HG03196 (cell line): ENCODE data around the gene RTN4IP1.

Experiments
- ATAC-seq: cut with Tn5 transposase; IDR thresholded peaks from one replicate; pipeline ENCODE4 v1.9.1; 2021; ENCODE audit not compliant: unreplicated experiment

Gene RTN4IP1, protein sequence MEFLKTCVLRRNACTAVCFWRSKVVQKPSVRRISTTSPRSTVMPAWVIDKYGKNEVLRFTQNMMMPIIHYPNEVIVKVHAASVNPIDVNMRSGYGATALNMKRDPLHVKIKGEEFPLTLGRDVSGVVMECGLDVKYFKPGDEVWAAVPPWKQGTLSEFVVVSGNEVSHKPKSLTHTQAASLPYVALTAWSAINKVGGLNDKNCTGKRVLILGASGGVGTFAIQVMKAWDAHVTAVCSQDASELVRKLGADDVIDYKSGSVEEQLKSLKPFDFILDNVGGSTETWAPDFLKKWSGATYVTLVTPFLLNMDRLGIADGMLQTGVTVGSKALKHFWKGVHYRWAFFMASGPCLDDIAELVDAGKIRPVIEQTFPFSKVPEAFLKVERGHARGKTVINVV

DNA sequence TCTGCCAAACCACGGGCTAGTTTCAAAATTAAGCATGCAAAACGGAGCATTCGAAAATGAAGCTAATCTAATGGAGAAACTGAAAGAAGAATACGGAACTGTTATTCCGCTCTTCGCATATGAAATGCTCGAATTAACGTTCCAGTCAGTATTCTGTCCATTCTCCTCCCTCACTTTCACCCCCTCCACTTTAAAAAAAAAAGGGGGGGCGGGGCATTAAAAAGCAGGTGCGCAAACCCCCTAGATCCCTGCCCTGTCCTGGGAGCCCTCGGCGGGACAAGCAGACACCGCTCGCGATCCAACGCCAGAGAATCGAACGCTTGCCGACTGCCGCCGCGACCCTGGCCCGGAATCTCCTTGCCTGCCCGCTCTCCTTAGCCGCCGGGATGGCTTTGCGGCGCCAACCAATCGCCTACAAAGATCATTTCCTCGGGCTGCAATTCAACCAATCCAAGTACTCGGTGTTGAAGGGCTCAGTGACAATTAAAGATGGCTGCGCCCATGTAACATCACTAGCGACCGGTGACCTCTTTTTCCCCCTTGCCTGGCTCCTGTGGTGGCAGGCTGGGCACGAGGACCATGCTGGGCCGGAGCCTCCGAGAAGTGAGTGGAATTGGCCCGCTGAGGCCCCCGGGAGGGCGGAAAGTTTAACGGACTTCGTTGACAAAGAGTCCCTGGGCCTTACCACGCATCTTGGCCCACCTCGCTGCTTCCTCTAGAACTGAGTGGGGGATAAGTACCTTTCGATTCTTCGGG, at the start of gene RTN4IP1, which contains the start of gene QRSL1:
Gene RTN4IP1, minus strand, starts transcription at position 396 of the 756 bp plus-strand sequence. CDS start 477 bp downstream, outside the sequence.
Gene QRSL1, plus strand, starts transcription at position 476 of the 756 bp plus-strand sequence. Its CDS starts 104 bp downstream, at position 580.
- ATAC-seq: peak; percentile 81

DNA sequence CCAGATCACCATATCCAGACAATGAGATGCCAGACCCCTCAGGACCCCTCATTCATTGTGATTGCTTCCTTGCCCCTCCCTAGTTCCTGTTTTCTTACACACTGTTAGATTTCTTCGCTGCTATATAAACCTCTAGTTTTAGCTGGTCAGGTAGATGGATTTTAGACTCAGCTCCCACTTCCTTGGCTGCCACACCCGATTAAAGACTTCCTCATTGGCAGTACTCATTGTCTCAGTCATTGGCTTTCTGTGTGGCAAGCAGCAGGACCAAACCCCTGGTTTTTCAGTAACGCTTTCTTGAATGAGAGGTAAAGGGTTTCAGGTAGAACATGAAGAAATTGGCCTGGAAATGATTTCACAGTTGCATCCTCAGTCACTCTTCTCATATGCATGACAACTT, 48.0 kb upstream of the RTN4IP1 start:
- no peak for ATAC-seq

DNA sequence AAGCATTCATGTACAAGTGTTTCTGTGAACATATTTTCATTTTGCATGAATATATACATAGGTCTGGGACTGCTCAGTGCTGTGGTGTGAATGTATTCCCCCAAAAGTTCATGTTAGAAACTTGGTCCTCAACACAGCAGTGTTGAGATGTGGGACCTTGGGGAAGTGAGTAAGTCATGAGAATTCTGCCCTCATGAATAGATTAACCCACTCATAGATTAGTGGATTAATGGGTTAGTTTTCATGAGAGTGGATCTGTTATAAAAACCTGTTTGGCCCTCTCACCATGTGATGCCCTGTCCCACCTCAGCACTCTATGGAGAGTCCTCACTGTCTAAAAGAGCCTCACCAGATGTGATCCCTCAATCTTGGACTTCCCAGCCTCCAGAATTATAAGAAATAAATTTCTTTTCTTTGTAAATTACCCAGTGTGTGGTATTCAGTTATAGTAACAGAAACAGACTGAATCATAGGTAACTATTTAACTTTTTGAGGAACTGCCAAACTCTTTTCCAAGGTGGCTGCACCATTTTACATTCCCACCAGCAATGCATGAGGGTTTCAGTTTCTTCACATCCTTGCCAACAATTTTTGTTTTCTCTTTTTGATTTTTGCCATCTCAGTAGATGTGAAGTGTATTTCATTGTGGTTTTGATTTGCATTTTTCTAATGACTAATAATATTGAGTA, 45.4 kb upstream of the RTN4IP1 start:
- ATAC-seq: no peak

DNA sequence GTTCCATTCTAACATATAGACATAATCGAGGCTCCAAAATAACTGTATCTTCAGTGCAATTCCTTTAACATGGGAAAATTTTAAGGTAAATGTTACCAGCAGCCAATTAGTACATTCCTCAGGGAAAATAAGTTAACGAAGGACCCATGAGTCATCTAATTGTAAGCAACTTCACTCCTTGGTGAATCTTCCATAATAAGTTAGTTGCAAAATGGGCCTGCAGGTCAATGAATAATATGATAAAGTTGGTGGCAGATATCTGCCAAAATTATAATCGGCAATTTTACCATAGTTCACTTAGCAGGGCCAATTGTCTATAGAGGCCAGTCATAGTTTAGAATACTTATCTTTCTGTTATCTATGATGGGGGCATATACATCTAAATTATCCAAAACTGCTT, 42.4 kb upstream of the RTN4IP1 start:
- ATAC-seq: no peak

- ATAC-seq: no peak
Measured at GRCh38 chr6:106670236-106670635, 40.9 kb upstream of the RTN4IP1 start.

- no peak for ATAC-seq
Measured at GRCh38 chr6:106667022-106667402, 37.7 kb upstream of the RTN4IP1 start.

GRCh38 chr6:106666282-106667021, 37.2 kb upstream of the RTN4IP1 start:
- ATAC-seq: peak; percentile 93

GRCh38 chr6:106662458-106662857, 33.2 kb upstream of the RTN4IP1 start:
- ATAC-seq: no peak

GRCh38 chr6:106659859-106660258, 30.6 kb upstream of the RTN4IP1 start:
- ATAC-seq: no peak

- no peak for ATAC-seq
Measured at GRCh38 chr6:106658469-106658868, 29.2 kb upstream of the RTN4IP1 start.

GRCh38 chr6:106648651-106649308, 19.5 kb upstream of the RTN4IP1 start:
- ATAC-seq: no peak

DNA sequence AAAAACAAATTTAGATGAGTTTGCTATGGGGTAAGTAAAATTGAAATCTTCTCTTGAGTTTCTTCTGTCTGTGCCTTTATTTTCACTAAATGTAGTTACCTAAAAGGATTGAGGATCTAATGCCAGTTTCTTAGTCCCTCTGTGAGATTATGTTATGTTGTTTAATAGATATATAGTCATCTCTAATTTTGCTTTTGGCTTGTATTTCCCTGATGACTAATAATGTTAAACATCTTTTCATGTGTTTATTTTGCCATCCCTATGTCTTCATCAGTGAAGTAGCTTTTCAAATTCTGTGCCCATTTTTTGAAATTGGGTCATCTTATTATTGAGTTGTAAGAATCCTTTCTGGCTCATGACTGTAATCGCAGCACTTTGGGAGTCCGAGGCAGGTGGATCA, 13.8 kb upstream of the RTN4IP1 start:
- no peak for ATAC-seq

DNA sequence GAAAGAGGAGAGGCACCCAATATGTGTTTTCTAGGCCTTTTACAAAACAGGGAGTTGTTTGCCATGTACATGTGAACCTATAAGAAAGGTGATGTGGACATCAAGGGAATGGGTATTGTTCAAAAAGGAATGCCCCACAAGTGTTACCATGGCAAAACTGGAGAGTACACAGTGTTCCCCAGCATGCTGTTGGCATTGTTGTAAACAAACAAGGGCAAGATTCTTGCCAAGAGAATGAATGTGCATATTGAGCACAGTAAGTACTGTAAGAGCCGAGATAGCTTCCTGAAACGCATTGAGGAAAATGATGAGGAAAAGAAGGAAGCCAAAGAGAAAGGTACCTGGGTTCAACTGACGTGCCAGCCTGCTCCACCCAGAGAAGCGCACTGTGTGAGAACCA, 13.2 kb upstream of the RTN4IP1 start:
- no peak for ATAC-seq

DNA sequence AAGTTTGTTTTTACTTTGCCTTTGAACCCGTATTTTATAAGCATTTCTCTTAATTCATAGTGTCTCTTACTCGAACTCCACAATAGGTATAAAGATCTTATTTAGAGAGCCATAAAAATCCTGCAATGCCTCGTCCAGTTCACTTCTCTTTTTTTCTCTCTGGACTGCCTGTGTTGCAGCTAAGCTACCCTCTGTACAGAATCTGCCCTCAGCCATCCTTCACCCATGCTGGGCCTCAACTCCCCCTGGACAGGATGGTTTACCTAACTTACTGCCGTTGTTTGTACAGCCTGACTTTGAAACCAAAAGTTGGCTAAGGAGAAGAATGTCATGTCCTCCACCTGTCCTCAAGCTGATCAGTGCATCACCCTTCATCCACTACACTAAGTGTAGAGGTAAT, 10.5 kb upstream of the RTN4IP1 start:
- no peak for ATAC-seq

GRCh38 chr6:106637717-106638341, 8.5 kb upstream of the RTN4IP1 start:
- peak; percentile 64 for ATAC-seq

GRCh38 chr6:106637051-106637716, 7.9 kb upstream of the RTN4IP1 start:
- peak; percentile 25 for ATAC-seq

- ATAC-seq: no peak
Measured at GRCh38 chr6:106634565-106634964, 5.3 kb upstream of the RTN4IP1 start.

- no peak for ATAC-seq
Measured at GRCh38 chr6:106631346-106631745, 2.0 kb upstream of the RTN4IP1 start.

DNA sequence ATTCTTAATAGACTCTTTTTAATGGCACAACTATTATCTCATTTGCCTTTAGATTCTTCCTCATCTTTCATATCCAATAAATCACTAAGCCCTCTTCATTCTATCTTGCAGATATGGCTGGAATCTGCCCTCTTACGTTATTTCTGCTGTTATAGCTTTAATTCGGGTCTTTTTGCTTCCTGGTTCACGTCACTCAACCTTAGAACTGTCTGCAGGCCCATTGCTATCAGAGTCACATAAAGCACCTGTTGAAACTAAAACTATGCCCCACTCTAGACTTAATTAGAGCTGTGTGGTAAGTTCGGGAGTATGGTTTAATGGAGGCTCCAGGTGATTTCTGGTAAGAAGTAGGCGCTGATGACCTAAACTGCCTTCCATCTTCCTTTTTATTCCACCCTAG, 1.1 kb upstream of the RTN4IP1 start:
- no peak for ATAC-seq

DNA sequence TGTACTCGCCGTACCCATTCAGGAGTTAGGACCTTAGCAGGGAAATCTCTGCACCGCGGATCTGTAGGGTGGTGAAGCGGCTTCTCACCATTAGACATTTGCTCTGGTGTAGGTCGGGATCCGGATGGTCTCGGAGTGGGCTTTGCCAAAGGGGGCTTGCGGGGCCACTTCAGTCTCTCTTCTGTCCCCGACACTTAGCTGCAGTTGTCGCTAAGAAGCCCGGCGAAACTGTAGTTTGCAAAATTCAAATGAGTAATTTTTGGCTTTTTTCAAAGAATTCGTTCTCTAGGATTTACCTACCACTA, 513 bp upstream of the RTN4IP1 start:
- ATAC-seq: no peak
